ENCODE results near the gene CNPY1.

DNA sequence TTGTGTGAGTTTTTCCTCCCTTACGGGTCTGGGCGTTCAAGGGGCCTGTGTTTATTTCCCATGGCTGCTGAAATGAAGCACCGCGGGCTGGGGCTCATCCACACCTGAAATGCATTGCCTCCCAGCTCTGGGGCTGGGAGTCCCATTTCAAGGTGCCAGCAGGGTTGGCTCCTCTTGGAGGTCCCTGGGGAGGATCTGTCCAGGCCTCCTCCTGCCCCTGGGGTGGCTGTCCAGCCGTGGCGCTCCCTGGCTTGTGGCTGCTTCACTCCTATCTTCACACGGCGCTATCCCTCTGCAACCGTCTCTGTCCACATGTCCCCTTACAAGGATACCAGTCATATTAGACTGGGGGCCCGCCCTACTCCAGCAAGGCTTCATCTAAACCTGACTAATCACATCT lies 41.1 kb upstream of the CNPY1 start:
- TF ChIP-seq EZH2 (IDR thresholded peaks at IDR 0.05; ENCODE audit: insufficient read depth, poor library complexity, severe bottlenecking) (no peak), EZH2phosphoT487 (IDR thresholded peaks at IDR 0.05; ENCODE audit: insufficient read depth, low read depth) (no peak)
